H1 (cell line): ENCODE measurements around the gene SEL1L2. TPM values are rescaled to one million over a fixed set of nuclear protein-coding genes. Genes with fewer than 3 reads are reported as not detected.
A peak's percentile ranks its signal among the peaks of the same experiment; 100 is the strongest.

Experiments
- polyA plus RNA-seq, 7 experiments: library from polyadenylated mRNA; depleted of rRNA in 3 of 7; stranded (reverse) in 5 of 7; unstranded in 2 of 7; fragments of >200 nt in 5 of 7; fragments of 200-250 nt in 2 of 7; gene quantifications; 1 replicate in 5 of 7; 2 replicates in 1 of 7; 4 replicates in 1 of 7; pipeline versions ENCODE4 v1.2.1 to v1.2.3, GENCODE V29; 2011 to 2013; ENCODE audit warnings: missing spikeins in 2 of 7, mixed read lengths in 2 of 7
- total RNA-seq: library from RNA; stranded (reverse); fragmentation: NEBNext Ultra II Directional; extraction: Animal tissue kit (Norgen Biotek cat#: 25700); gene quantifications from 2 replicates; pipeline ENCODE4 v1.2.1, GENCODE V29; 2021
- TF ChIP-seq, protein P1 (sequence below): fragments of 300-600 bp; sonication (generic); IDR thresholded peaks from 2 replicates; pipeline ENCODE4 v1.7.1; 2012; ENCODE audit warnings: low read length, moderate library complexity, mild to moderate bottlenecking, inconsistent platforms; ENCODE audit not compliant: insufficient replicate concordance

SEL1L2 gene
- total and polyA plus RNA-seq, 2 of the 8 experiments (the other 6 are each of a cell fraction or from before 2014, with no cell fraction given), result not detected

DNA sequence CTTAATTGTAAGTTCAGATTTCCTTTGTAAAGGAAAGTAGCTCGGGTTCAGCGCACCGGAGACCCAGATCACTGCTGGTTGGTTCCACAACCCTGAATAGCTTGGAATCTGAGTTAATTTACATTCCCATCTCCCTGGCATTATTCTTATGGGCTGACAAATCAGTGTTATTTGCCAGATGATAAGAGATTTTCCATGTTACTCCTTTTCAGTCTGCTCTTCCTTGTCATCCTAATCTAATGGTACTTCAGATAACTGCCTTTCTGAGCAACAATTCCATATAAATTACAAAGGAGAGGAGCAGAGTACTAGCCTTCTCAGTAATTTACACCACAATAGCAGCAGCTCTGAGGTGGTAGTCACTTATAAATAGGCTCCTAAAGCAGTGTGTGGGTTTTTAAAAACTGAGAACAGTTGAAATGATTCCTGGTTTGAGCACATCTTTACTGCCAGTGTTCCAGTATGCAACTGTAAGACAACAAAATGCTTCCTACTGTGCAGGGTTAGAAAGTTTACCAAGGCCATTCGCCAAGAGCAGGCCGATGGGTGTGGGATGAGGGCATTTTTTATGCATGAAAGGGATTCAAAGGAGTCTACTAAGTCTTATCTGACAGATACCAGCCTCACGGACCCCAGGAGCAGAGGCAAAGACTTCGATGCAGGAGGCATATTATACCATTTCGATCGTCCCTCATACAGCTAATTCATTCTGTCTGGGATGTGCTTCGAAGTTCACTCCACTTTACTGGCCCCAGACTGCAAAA is 115.8 kb downstream of the SEL1L2 start (continued):
- TF ChIP-seq, protein P1, sequence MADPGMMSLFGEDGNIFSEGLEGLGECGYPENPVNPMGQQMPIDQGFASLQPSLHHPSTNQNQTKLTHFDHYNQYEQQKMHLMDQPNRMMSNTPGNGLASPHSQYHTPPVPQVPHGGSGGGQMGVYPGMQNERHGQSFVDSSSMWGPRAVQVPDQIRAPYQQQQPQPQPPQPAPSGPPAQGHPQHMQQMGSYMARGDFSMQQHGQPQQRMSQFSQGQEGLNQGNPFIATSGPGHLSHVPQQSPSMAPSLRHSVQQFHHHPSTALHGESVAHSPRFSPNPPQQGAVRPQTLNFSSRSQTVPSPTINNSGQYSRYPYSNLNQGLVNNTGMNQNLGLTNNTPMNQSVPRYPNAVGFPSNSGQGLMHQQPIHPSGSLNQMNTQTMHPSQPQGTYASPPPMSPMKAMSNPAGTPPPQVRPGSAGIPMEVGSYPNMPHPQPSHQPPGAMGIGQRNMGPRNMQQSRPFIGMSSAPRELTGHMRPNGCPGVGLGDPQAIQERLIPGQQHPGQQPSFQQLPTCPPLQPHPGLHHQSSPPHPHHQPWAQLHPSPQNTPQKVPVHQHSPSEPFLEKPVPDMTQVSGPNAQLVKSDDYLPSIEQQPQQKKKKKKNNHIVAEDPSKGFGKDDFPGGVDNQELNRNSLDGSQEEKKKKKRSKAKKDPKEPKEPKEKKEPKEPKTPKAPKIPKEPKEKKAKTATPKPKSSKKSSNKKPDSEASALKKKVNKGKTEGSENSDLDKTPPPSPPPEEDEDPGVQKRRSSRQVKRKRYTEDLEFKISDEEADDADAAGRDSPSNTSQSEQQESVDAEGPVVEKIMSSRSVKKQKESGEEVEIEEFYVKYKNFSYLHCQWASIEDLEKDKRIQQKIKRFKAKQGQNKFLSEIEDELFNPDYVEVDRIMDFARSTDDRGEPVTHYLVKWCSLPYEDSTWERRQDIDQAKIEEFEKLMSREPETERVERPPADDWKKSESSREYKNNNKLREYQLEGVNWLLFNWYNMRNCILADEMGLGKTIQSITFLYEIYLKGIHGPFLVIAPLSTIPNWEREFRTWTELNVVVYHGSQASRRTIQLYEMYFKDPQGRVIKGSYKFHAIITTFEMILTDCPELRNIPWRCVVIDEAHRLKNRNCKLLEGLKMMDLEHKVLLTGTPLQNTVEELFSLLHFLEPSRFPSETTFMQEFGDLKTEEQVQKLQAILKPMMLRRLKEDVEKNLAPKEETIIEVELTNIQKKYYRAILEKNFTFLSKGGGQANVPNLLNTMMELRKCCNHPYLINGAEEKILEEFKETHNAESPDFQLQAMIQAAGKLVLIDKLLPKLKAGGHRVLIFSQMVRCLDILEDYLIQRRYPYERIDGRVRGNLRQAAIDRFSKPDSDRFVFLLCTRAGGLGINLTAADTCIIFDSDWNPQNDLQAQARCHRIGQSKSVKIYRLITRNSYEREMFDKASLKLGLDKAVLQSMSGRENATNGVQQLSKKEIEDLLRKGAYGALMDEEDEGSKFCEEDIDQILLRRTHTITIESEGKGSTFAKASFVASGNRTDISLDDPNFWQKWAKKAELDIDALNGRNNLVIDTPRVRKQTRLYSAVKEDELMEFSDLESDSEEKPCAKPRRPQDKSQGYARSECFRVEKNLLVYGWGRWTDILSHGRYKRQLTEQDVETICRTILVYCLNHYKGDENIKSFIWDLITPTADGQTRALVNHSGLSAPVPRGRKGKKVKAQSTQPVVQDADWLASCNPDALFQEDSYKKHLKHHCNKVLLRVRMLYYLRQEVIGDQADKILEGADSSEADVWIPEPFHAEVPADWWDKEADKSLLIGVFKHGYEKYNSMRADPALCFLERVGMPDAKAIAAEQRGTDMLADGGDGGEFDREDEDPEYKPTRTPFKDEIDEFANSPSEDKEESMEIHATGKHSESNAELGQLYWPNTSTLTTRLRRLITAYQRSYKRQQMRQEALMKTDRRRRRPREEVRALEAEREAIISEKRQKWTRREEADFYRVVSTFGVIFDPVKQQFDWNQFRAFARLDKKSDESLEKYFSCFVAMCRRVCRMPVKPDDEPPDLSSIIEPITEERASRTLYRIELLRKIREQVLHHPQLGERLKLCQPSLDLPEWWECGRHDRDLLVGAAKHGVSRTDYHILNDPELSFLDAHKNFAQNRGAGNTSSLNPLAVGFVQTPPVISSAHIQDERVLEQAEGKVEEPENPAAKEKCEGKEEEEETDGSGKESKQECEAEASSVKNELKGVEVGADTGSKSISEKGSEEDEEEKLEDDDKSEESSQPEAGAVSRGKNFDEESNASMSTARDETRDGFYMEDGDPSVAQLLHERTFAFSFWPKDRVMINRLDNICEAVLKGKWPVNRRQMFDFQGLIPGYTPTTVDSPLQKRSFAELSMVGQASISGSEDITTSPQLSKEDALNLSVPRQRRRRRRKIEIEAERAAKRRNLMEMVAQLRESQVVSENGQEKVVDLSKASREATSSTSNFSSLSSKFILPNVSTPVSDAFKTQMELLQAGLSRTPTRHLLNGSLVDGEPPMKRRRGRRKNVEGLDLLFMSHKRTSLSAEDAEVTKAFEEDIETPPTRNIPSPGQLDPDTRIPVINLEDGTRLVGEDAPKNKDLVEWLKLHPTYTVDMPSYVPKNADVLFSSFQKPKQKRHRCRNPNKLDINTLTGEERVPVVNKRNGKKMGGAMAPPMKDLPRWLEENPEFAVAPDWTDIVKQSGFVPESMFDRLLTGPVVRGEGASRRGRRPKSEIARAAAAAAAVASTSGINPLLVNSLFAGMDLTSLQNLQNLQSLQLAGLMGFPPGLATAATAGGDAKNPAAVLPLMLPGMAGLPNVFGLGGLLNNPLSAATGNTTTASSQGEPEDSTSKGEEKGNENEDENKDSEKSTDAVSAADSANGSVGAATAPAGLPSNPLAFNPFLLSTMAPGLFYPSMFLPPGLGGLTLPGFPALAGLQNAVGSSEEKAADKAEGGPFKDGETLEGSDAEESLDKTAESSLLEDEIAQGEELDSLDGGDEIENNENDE, result peak; percentile 37
- TF ChIP-seq, all 59 proteins: peak for 1
